ENCODE data around the gene IL2RA. TPM values are rescaled to one million over a fixed set of nuclear protein-coding genes. Genes with fewer than 3 reads are reported as not detected.
A peak's percentile ranks its signal among the peaks of the same experiment; 100 is the strongest.

IL2RA gene
- total RNA-seq, 1 experiment from 2014 or later: not detected

GRCh38 chr10:5978230-5978489, 84.0 kb downstream of the IL2RA start:
- intact Hi-C loops (cut with micrococcal nuclease): no loop called here
- POLR2A ChIA-PET (ENCODE audit: unreplicated experiment): no interaction called here

GRCh38 chr10:5977471-5978229, 84.5 kb downstream of the IL2RA start, which contains the start of gene IL15RA:
TSS of gene IL15RA (minus strand) at chr10:5977543. CDS start at chr10:5977492, 51 bp downstream.
- POLR2A ChIA-PET (ENCODE audit: unreplicated experiment): no interaction called here

More at GRCh38 chr10:5978230-5978489, 84.0 kb downstream of the IL2RA start:
- H3K9me3 ChIP-seq (ENCODE audit: low read length): no peaks in the 10 kb centered on the region
- H3K27ac ChIP-seq (ENCODE audit: low read length): no peak overlapping the region
- no peaks in the 10 kb centered on the region for H3K27me3 ChIP-seq (ENCODE audit: low read length)
- BruUV-seq (replicated peaks): no TSS peak
- H3F3A ChIP-seq (ENCODE audit: low read length, unreplicated experiment): no peaks in the 10 kb centered on the region
- peak overlapping the region; percentile 73; the same call in 1 of the 2 replicates for H2AFZ ChIP-seq (ENCODE audit: low read length)
- H3K36me3 ChIP-seq (ENCODE audit: low read depth, low read length): no peaks in the 10 kb centered on the region
- no peaks in the 10 kb centered on the region for H3K9me2 ChIP-seq (replicated peaks; ENCODE audit: low read length)
- H3K4me3 ChIP-seq (ENCODE audit: low read length): peak overlapping the region; percentile 75
- H3K4me1 ChIP-seq (ENCODE audit: insufficient read depth, low read length): no peaks in the 10 kb centered on the region
- H3K9ac ChIP-seq (ENCODE audit: low read length): no peak overlapping the region
- CTCF ChIA-PET: no interaction called here
- H3K79me2 ChIP-seq (ENCODE audit: low read length): peaks cover 17% of the 10 kb centered on the region
- ATAC-seq (no peak), DNase-seq (no peak)
- no peak for TF ChIP-seq EZH2 (IDR thresholded peaks at IDR 0.05; ENCODE audit: low read length, unreplicated experiment)
- TF ChIP-seq EZH2phosphoT487 (IDR thresholded peaks at IDR 0.05; ENCODE audit: borderline replicate concordance, low read length): no peak
- no peak for TF ChIP-seq CTCF (conservative IDR thresholded peaks at IDR 0.05; ENCODE audit: low read depth, low read length)
- no peaks in the 10 kb centered on the region for H4K20me1 ChIP-seq (ENCODE audit: low read length)
- H3K4me2 ChIP-seq (ENCODE audit: low read length): peak overlapping the region; percentile 82

More at GRCh38 chr10:5977471-5978229, 84.5 kb downstream of the IL2RA start, which contains the start of gene IL15RA:
- Histone ChIP-seq H3K4me2 (ENCODE audit: low read length) (peak within 1 kb of the TSS; percentile 82), H3K79me2 (ENCODE audit: low read length) (peaks cover 17% of the 10 kb centered on the region), H3K9ac (ENCODE audit: low read length) (peak within 1 kb of the TSS; percentile 64), H3F3A (ENCODE audit: low read length, unreplicated experiment) (no peaks in the 10 kb centered on the region), H3K4me3 (ENCODE audit: low read length) (peak within 1 kb of the TSS; percentile 75), H3K27ac (ENCODE audit: low read length) (peak within 1 kb of the TSS; percentile 37), H3K9me2 (replicated peaks; ENCODE audit: low read length) (no peaks in the 10 kb centered on the region), H3K27me3 (ENCODE audit: low read length) (no peaks in the 10 kb centered on the region), H3K4me1 (ENCODE audit: insufficient read depth, low read length) (no peaks in the 10 kb centered on the region), H3K36me3 (ENCODE audit: low read depth, low read length) (no peaks in the 10 kb centered on the region), H3K9me3 (ENCODE audit: low read length) (no peaks in the 10 kb centered on the region), H4K20me1 (ENCODE audit: low read length) (no peaks in the 10 kb centered on the region), H2AFZ (ENCODE audit: low read length) (peak within 1 kb of the TSS; percentile 73)
- DNase-seq: peak; percentile 77
- intact Hi-C loops (cut with micrococcal nuclease): no loop called here
- CTCF ChIA-PET: no interaction called here
- ATAC-seq: peak; percentile 78
- no peak for TF ChIP-seq EZH2 (IDR thresholded peaks at IDR 0.05; ENCODE audit: low read length, unreplicated experiment)
- no peak for TF ChIP-seq EZH2phosphoT487 (IDR thresholded peaks at IDR 0.05; ENCODE audit: borderline replicate concordance, low read length)
- no peak for TF ChIP-seq CTCF (conservative IDR thresholded peaks at IDR 0.05; ENCODE audit: low read depth, low read length)
- no TSS peak for BruUV-seq (replicated peaks)

Measured in PC-3 (cell line).